IMR-90 (cell line): ENCODE measurements around the gene SLC35C1.

Experiments
- CTCF ChIP-seq: conservative IDR thresholded peaks from 2 replicates; pipeline ENCODE4 v1.5.1; 2012; ENCODE audit warnings: mild to moderate bottlenecking, low read depth, low read length, improper control_type of control experiment
- FOS ChIP-seq: fragments of 150-350 bp; IDR thresholded peaks from 2 replicates; pipeline ENCODE4 v1.6.1; 2016; ENCODE audit warnings: low read depth, low read length
- MAFK ChIP-seq: IDR thresholded peaks from 2 replicates; pipeline ENCODE4 v1.6.1; 2012; ENCODE audit warnings: low read depth, low read length, improper control_type of control experiment
- MXI1 ChIP-seq: IDR thresholded peaks from 2 replicates; pipeline ENCODE4 v1.6.1; 2012; ENCODE audit warnings: low read depth, mild to moderate bottlenecking, low read length, moderate library complexity, borderline replicate concordance
- NFE2L2 ChIP-seq: fragments of 150-350 bp; IDR thresholded peaks from 2 replicates; pipeline ENCODE4 v1.6.1; 2016; ENCODE audit warnings: low read depth, mild to moderate bottlenecking, low read length
- POLR2A ChIP-seq: IDR thresholded peaks from 2 replicates; pipeline ENCODE4 v1.6.1; 2012; ENCODE audit warnings: mild to moderate bottlenecking, low read depth, low read length
- RFX5 ChIP-seq: IDR thresholded peaks from 2 replicates; pipeline ENCODE4 v1.8.0; 2012; ENCODE audit warnings: low read depth, mild to moderate bottlenecking, low read length, moderate library complexity

GRCh38 chr11:45802531-45803317, 2.2 kb upstream of the SLC35C1 start:
- TF ChIP-seq MXI1 (no peak), CTCF (no peak), MAFK (no peak), NFE2L2 (no peak), POLR2A (no peak), RFX5 (no peak), FOS (no peak)
